Ishikawa (cell line): ENCODE measurements around the gene KDM2B.

Experiments
- CEBPB ChIP-seq: IDR thresholded peaks from 2 replicates; pipeline ENCODE4 v1.6.1; 2012
- CREB1 ChIP-seq: IDR thresholded peaks from 2 replicates; pipeline ENCODE4 v1.6.1; 2012; ENCODE audit warnings: low read depth
- EGR1 ChIP-seq: IDR thresholded peaks from 2 replicates; pipeline ENCODE4 v1.6.1; 2012
- EP300 ChIP-seq: IDR thresholded peaks from 2 replicates; pipeline ENCODE4 v1.6.1; 2012; ENCODE audit warnings: borderline replicate concordance
- FOXM1 ChIP-seq: IDR thresholded peaks from 2 replicates; pipeline ENCODE4 v1.6.1; 2012; ENCODE audit warnings: low read depth, borderline replicate concordance
- NFIC ChIP-seq: IDR thresholded peaks from 2 replicates; pipeline ENCODE4 v1.6.1; 2012
- RAD21 ChIP-seq: IDR thresholded peaks from 2 replicates; pipeline ENCODE4 v1.6.1; 2012; ENCODE audit warnings: low read depth
- TAF1 ChIP-seq: IDR thresholded peaks from 2 replicates; pipeline ENCODE4 v1.6.1; 2012; ENCODE audit warnings: low read depth, mild to moderate bottlenecking
- TCF12 ChIP-seq: IDR thresholded peaks from 2 replicates; pipeline ENCODE4 v1.6.1; 2012; ENCODE audit warnings: low read depth
- TEAD4 ChIP-seq: IDR thresholded peaks from 2 replicates; pipeline ENCODE4 v1.6.1; 2012
- YY1 ChIP-seq: IDR thresholded peaks from 2 replicates; pipeline ENCODE4 v1.6.1; 2012; ENCODE audit warnings: low read depth
- ZBTB7A ChIP-seq: IDR thresholded peaks from 2 replicates; pipeline ENCODE4 v1.6.1; 2012; ENCODE audit warnings: low read depth
- TF ChIP-seq, protein P1 (sequence below): IDR thresholded peaks from 2 replicates; pipeline ENCODE4 v1.6.1; 2012
- TF ChIP-seq, protein P2 (sequence below): IDR thresholded peaks from 2 replicates; pipeline ENCODE4 v1.6.1; 2012; ENCODE audit warnings: low read depth, mild to moderate bottlenecking
- TF ChIP-seq, protein P3 (sequence below): IDR thresholded peaks from 2 replicates; pipeline ENCODE4 v1.6.1; 2012

KDM2B gene

DNA sequence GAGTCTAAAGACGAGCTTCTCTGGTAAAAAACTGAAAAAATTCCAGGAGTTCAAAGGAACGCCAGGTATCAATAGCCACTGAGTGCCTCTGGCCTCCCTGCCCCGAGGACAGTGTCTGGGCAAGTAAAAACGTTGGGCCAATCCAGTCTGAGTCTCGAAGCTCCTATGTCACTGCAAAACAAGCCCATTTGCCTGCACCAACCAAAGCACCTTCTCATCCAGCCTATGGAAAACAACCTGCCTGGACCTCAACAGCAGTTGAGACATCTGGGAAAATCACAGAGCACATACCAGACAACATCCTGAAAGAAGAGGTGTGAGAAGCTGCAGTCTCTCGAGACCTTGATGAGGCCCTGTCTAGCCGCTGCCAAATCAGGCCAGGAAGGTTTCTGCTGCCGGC is 124.3 kb downstream of the KDM2B start:
- TF ChIP-seq CEBPB (no peak), CREB1 (no peak), RAD21 (no peak), NFIC (no peak), YY1 (no peak), TAF1 (no peak), TEAD4 (no peak), ZBTB7A (no peak), FOXM1 (no peak), TCF12 (no peak)
- TF ChIP-seq, protein P1, sequence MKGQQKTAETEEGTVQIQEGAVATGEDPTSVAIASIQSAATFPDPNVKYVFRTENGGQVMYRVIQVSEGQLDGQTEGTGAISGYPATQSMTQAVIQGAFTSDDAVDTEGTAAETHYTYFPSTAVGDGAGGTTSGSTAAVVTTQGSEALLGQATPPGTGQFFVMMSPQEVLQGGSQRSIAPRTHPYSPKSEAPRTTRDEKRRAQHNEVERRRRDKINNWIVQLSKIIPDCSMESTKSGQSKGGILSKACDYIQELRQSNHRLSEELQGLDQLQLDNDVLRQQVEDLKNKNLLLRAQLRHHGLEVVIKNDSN, result no peak
- TF ChIP-seq, protein P2, sequence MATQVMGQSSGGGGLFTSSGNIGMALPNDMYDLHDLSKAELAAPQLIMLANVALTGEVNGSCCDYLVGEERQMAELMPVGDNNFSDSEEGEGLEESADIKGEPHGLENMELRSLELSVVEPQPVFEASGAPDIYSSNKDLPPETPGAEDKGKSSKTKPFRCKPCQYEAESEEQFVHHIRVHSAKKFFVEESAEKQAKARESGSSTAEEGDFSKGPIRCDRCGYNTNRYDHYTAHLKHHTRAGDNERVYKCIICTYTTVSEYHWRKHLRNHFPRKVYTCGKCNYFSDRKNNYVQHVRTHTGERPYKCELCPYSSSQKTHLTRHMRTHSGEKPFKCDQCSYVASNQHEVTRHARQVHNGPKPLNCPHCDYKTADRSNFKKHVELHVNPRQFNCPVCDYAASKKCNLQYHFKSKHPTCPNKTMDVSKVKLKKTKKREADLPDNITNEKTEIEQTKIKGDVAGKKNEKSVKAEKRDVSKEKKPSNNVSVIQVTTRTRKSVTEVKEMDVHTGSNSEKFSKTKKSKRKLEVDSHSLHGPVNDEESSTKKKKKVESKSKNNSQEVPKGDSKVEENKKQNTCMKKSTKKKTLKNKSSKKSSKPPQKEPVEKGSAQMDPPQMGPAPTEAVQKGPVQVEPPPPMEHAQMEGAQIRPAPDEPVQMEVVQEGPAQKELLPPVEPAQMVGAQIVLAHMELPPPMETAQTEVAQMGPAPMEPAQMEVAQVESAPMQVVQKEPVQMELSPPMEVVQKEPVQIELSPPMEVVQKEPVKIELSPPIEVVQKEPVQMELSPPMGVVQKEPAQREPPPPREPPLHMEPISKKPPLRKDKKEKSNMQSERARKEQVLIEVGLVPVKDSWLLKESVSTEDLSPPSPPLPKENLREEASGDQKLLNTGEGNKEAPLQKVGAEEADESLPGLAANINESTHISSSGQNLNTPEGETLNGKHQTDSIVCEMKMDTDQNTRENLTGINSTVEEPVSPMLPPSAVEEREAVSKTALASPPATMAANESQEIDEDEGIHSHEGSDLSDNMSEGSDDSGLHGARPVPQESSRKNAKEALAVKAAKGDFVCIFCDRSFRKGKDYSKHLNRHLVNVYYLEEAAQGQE, result no peak

DNA sequence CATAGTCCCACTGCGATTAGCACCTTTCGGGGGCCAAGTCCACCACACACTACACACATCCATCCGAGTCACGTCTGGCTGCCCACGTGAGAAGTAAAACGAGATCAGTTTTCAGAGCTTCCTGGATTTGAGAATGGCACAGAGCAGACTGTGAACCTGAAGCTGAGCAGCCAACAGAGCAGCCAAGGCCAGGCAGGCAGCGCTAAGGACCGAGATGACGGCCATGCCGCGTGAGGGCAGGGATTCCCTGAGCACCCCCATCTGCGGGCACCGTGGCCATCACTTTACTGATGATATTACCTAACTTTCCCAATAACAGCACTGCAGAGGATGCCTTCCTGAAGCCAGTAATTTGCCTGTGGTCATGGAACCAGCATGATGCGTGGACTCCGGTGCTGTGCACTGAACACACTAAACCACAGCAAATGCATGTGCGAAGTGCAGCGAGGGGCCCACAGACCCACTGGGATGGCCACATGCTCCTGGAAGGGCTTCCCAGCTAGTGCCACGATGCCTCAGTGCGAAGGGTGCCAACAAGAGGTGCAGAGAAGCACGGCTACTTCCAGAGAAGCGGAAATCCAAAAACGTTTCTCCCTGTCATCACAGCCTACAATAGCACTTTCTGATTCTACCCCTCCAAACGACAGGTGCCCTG is 124.9 kb downstream of the KDM2B start:
- TF ChIP-seq CREB1 (no peak), TEAD4 (no peak), FOXM1 (no peak), RAD21 (no peak), EP300 (no peak), CEBPB (no peak), TAF1 (no peak), TCF12 (no peak), EGR1 (no peak), YY1 (no peak), NFIC (no peak), ZBTB7A (no peak)
- TF ChIP-seq, protein P3, sequence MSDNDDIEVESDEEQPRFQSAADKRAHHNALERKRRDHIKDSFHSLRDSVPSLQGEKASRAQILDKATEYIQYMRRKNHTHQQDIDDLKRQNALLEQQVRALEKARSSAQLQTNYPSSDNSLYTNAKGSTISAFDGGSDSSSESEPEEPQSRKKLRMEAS, result no peak
- TF ChIP-seq, protein P2, result no peak
- TF ChIP-seq, protein P1, result no peak

DNA sequence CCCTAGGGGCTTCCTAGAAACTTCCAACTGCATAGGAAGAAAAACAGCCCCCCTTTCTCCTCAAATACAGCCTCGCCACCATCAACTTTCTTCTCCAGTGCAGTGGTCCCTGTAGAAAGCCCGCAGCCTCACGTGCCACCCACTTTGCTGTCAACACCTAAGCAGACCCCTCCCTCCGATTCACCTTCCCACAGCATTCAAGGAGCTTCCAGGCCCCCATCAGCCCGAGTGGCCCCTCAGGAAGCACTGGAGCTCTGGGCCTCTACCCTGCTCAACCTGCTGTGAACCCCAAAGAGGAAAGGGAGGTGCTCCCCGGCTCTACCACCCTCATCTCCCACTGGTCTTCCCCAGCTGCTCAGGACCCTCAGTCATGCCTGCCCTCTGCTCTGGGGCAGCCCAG is 125.9 kb downstream of the KDM2B start:
- no peak for TF ChIP-seq TCF12
- TF ChIP-seq, protein P1, result no peak
- no peak for TF ChIP-seq YY1
- TF ChIP-seq ZBTB7A, result no peak
- no peak for TF ChIP-seq NFIC
- no peak for TF ChIP-seq TEAD4
- TF ChIP-seq TAF1, result no peak
- no peak for TF ChIP-seq FOXM1
- TF ChIP-seq RAD21, result no peak
- TF ChIP-seq, protein P2, result no peak
- TF ChIP-seq EGR1, result no peak
- no peak for TF ChIP-seq CEBPB
- TF ChIP-seq, protein P3, result no peak
- no peak for TF ChIP-seq EP300
- TF ChIP-seq CREB1, result no peak

DNA sequence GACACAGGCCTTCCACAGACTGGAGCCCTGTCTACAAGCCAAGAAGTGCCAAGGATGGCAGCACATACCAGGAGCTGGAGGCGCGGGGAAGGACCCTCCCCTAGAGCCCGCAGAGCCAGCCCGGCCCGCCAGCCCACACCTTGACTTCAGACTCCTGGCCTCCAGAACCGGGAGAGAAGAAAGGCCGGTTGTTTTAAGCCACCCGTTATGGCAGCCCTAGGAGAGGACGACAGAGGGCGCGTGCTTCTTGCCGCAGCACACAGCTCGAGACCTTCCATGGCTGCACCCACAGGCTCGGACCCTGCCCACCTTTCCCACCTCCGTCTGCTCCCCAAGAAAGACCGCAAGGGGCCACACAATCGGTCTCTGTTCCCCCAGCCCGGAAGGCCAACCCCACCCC is 127.2 kb downstream of the KDM2B start:
- TF ChIP-seq ZBTB7A, result no peak
- no peak for TF ChIP-seq TEAD4
- TF ChIP-seq, protein P2, result no peak
- TF ChIP-seq CREB1, result no peak
- no peak for TF ChIP-seq RAD21
- TF ChIP-seq TCF12, result no peak
- no peak for TF ChIP-seq FOXM1
- no peak for TF ChIP-seq YY1
- TF ChIP-seq, protein P1, result no peak
- no peak for TF ChIP-seq EGR1
- TF ChIP-seq EP300, result no peak
- TF ChIP-seq CEBPB, result no peak
- no peak for TF ChIP-seq NFIC
- TF ChIP-seq, protein P3, result no peak
- TF ChIP-seq TAF1, result no peak
